ES-I3 (cell line): ENCODE results near the gene ABHD1.
A peak's percentile ranks its signal among the peaks of the same experiment; 100 is the strongest.
"Not testable (repeated sequence)": the region's sequence is repeated elsewhere in the genome, so short reads cannot be mapped to it uniquely, and the experiment has no call there.

ENCODE experiments used
- H3K36me3 ChIP-seq: 2 replicates; pipeline ENCODE4 v1.6.1; 2013; ENCODE audit warnings: mild to moderate bottlenecking, low read length, control low read depth, moderate library complexity; ENCODE audit not compliant: insufficient read depth
- H3K4me1 ChIP-seq: 2 replicates; pipeline ENCODE4 v1.6.1; 2013; ENCODE audit warnings: mild to moderate bottlenecking, control low read depth, low read length; ENCODE audit not compliant: insufficient read depth
- H3K9ac ChIP-seq: 2 replicates; pipeline ENCODE4 v1.6.1; 2013; ENCODE audit warnings: low read depth, mild to moderate bottlenecking, low read length, moderate library complexity
- H3K9me3 ChIP-seq: 2 replicates; pipeline ENCODE4 v1.6.1; 2013; ENCODE audit warnings: mild to moderate bottlenecking, low read length, moderate library complexity; ENCODE audit not compliant: control insufficient read depth, insufficient read depth

ABHD1 gene

DNA sequence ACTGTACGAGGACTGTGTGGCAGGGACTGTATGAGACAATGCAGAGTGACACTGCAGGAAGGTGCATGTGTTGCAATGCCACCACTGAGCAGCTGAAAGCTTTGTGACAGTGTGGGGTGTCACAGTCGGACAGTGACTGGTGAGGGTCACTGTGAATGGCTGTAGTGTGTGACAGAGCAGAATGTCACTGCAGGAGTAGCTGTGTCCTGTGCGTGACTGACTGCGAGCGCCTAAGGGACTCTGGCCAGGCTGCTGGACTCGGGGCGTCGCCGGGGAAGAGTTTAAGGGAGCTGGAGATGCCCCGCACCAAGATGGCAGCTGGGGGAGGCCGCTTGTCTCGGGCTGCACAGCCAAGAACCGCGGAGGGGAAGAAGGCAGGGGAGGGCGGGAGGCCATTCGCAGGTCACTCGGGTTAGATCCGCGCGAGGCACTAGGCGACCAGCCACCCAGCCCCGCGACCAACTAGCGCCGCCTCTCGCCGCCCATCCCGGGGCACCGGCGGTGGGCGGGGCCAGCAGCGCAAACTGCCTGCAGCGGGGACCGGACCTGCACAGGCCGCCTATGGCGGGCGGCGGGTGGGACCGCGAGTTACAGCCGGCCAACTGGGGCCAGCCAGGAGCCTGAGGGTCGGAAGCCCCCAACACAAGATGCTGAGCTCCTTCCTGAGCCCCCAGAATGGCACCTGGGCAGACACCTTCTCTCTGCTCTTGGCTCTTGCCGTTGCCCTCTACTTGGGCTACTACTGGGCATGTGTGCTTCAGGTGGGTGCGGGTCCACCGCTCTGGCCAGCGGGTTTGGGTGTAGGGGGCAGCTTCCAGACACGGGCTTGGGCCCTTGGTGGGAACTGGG lies at the start of gene ABHD1:
Gene ABHD1, plus strand, starts transcription at position 514 of the 849 bp plus-strand sequence. Its CDS starts 134 bp downstream, at position 648.
- H3K36me3 ChIP-seq = no peaks in the 10 kb centered on the region
- H3K9ac ChIP-seq = peak within 1 kb of the TSS; percentile 46
- H3K4me1 ChIP-seq = peaks cover 10% of the 10 kb centered on the region; the same call in 1 of the 2 replicates
- H3K9me3 ChIP-seq = no peaks in the 10 kb centered on the region

DNA sequence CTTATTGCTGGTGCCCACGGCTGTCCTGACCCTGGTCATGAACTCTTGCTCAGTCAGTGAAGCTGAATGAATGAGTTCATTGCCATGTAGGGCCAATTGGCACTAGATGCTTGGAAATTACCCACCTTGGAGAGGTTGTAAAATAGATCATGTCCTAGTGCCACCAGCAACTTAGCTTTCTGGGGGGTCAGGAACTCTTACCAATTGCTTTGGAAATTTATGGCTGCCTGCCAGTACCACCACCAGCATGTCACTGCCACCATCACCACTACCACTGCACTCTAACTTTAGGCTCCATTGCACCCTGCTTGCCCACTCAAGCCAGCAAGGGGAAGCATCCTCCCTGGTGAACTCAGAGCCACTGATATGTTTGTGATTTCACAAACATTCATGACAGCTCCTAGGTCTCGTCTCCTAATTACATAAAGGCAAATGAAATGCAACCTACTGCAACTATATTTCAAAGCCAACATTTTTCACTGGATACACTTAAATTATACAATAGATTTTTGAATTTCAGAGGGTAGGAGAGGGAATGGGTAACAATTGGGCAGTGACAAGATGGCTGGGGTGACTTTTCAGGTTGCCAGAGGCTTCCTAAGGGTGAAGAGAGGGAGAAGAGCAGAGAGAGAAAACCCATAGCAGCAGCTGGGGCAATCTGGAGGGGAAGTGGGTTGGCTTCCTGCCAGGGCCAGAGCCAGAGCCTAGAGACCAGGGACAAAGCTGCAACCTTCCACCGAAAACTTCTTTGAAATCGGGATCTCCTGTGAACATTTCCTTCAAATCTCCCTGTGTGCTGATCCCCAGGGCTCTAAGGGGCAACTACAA lies 48.7 kb upstream of the ABHD1 start:
- Histone ChIP-seq H3K36me3 (peaks cover 3% of the 10 kb centered on the region; the same call in 1 of the 2 replicates), H3K9ac (no peak overlapping the region), H3K4me1 (peaks cover 21% of the 10 kb centered on the region), H3K9me3 (no peaks in the 10 kb centered on the region)

DNA sequence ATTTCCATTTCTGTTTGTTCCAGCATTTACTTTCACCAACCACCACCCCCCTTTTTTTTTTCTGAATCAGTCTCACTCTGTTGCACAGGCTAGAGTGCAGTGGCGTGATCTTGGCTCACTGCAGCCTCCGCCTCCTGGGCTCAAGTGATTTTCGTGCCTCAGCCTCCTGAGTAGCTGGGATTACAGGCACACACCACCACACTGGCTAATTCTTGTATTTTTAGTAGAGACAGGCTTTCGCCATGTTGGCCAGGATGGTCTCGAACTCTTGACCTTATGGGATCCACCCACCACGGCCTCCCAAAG lies 48.1 kb upstream of the ABHD1 start:
- H3K4me1 ChIP-seq = peaks cover 18% of the 10 kb centered on the region
- H3K36me3 ChIP-seq, H3K9ac ChIP-seq, H3K9me3 ChIP-seq: not testable (repeated sequence)

DNA sequence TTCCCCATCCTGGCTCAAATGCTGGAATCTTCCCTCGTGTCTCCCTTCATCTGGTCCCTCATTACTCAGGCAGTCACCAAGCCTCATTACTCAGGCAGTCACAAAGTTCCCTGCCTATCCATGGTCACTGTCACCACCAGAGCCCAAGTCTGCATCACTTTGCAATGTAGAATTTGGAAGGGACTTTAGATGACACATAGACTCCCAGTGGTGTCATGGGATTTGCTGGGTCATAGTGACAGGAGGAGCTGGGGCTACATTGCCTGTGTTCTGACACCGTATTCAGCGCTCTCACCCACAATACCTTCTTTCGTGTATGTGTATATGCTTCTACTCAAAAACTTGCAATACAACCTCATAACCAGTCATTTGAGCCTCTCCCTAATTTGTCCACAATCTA lies 47.3 kb upstream of the ABHD1 start:
- Histone ChIP-seq H3K9ac (no peak overlapping the region), H3K4me1 (peaks cover 17% of the 10 kb centered on the region; the same call in 1 of the 2 replicates), H3K9me3 (no peaks in the 10 kb centered on the region), H3K36me3 (no peaks in the 10 kb centered on the region)

DNA sequence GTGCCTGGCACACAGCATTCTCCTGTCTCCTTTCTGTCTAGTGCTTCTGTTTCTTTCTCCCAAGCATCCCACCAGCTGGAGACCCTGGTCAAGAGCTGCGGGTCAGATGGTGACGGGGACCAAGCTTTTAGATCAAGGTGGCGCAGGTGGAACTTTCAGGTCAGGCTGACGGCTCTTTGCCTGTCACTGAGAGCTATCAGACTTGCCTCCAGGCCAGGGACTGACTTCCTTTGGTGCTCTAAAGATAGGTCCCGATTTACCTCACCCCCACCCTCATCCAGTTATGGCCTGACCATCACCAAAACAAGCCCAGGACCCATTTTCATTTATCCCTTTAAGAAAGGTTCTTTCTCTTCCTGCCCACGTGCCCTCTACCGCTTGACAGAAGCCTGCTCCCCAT lies 46.4 kb upstream of the ABHD1 start:
- H3K9me3 ChIP-seq = no peaks in the 10 kb centered on the region
- H3K9ac ChIP-seq = no peak overlapping the region
- peaks cover 21% of the 10 kb centered on the region; the same call in 1 of the 2 replicates for H3K4me1 ChIP-seq
- no peaks in the 10 kb centered on the region for H3K36me3 ChIP-seq

DNA sequence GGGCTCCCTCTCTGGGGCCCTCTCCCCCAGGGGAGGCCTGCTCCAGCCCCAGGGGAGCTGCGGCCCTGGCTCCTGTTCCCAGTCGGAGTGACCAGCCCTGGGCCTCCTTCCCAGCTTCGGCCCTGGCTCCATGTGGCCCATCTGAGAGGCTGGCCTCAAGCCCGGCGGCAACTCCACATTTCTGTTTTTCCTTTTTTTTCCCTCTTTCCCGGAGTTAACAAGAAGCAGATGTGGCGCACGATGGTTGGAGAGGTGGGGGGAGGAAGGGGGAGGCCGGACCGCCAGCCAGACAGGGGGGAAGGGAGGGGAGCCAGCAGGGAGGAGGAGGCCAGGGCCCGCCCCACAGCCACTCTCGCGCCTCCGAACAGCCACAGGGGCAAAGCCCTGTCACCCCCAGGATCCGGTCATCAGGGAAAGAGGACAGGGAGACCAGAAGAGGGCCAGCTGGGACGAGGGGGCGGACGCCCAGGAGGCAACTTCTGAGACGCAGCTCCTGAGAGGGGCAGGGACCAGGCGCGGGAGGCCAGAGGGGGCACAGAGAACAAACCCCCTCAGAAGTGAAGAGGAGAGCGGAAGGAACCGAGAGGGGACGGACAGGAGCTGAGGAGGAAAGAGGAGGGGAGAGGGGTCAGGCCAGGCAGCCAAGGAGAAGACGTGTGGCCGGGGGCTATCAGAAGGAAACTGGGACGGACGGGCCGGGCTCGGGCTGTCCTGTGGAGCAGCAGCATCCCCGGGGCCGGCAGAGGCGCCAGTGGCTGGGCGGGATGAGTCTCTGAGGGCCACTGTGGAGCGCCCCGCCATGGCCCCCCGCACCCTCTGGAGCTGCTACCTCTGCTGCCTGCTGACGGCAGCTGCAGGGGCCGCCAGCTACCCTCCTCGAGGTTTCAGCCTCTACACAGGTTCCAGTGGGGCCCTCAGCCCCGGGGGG lies 45.1 kb upstream of the ABHD1 start, which contains the start of gene EMILIN1:
Gene EMILIN1, plus strand, starts transcription at position 349 of the 928 bp plus-strand sequence. Its CDS starts 451 bp downstream, at position 800.
- no peaks in the 10 kb centered on the region for H3K9me3 ChIP-seq
- H3K36me3 ChIP-seq = no peaks in the 10 kb centered on the region
- peak within 1 kb of the TSS; percentile 46; the same call in 1 of the 2 replicates for H3K9ac ChIP-seq
- peaks cover 18% of the 10 kb centered on the region; the same call in 1 of the 2 replicates for H3K4me1 ChIP-seq

DNA sequence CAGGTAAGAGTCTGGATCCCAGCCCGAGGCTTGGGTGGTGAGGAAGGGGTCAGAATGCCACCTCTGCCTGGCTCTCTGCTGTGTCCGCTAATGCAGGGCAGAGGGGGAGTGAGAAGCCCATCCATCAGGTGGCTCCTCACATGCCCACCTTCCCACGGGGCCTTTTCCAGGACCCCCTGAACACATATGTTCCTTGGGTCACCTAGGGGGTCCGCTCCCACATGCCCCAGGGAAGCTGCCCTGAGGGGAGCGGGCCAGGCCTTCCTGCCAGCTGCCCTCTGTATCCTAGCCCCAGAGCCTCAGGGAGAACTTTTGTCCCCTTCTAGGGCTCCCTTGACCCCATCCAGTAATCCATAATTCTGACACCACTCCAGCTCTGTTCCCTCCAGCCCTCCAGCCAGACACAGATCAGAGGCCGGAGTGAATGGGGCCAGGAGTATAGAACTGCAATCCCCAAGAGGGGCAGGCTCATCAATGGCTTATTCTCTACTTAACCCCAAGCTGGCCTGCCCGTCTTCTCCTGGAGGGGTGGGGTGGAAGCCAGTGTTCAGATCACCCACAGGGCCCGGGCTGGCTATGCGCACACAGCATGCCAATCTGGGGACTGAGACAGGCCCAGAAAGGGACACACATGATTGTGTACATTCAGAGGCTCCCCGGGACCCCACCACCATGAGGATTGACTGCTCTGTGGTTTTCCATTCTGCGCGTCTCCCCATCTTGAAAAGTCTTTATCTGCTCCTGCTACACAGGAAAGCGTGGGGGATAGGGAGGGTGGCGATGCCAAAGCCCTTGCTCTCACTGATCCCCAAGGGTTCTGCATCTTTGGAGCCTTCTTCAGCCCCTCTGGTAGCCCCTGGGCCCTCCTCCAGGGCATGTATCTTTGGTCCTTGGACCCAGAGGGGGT lies 44.1 kb upstream of the ABHD1 start:
- Histone ChIP-seq H3K9me3 (no peaks in the 10 kb centered on the region), H3K36me3 (no peaks in the 10 kb centered on the region), H3K9ac (peak overlapping the region; percentile 46; the same call in 1 of the 2 replicates), H3K4me1 (peaks cover 18% of the 10 kb centered on the region; the same call in 1 of the 2 replicates)

DNA sequence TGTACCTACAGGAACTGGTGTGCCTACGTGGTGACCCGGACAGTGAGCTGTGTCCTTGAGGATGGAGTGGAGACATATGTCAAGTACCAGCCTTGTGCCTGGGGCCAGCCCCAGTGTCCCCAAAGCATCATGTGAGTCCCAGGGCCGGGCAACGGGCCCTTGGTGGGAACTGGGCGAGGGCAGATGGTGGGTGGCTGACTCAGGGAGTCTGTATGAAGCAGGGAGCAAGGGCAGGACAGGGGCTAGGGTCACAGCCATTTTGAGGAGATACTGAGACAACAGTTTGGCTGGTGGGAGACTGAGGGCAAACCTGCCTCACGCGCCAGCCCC lies 43.5 kb upstream of the ABHD1 start:
- peaks cover 18% of the 10 kb centered on the region; the same call in 1 of the 2 replicates for H3K4me1 ChIP-seq
- no peaks in the 10 kb centered on the region for H3K36me3 ChIP-seq
- H3K9me3 ChIP-seq = no peaks in the 10 kb centered on the region
- no peak overlapping the region for H3K9ac ChIP-seq

DNA sequence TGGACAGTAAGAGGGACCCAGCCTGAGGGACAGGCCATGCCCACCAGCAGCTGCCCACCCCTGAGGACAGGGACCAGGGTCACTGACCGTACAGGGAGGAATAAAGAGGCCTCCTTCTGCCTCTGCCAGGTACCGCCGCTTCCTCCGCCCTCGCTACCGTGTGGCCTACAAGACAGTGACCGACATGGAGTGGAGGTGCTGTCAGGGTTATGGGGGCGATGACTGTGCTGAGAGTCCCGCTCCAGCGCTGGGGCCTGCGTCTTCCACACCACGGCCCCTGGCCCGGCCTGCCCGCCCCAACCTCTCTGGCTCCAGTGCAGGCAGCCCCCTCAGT lies 43.0 kb upstream of the ABHD1 start:
- Histone ChIP-seq H3K9me3 (no peaks in the 10 kb centered on the region), H3K9ac (no peak overlapping the region), H3K36me3 (no peaks in the 10 kb centered on the region), H3K4me1 (peaks cover 18% of the 10 kb centered on the region; the same call in 1 of the 2 replicates)

DNA sequence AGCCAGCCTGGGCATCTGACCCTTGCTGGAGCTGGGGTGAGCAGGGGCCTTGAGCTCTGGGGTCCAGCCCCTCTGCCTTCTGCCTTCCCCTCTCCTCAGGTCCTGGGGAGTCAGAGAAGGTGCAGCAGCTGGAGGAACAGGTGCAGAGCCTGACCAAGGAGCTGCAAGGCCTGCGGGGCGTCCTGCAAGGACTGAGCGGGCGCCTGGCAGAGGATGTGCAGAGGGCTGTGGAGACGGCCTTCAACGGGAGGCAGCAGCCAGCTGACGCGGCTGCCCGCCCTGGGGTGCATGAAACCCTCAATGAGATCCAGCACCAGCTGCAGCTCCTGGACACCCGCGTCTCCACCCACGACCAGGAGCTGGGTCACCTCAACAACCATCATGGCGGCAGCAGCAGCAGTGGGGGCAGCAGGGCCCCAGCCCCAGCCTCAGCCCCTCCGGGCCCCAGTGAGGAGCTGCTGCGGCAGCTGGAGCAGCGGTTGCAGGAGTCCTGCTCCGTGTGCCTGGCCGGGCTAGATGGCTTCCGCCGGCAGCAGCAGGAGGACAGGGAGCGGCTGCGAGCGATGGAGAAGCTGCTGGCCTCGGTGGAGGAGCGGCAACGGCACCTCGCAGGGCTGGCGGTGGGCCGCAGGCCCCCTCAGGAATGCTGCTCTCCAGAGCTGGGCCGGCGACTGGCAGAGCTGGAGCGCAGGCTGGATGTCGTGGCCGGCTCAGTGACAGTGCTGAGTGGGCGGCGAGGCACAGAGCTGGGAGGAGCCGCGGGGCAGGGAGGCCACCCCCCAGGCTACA lies 41.4 kb upstream of the ABHD1 start:
- Histone ChIP-seq H3K4me1 (peaks cover 9% of the 10 kb centered on the region; the same call in 1 of the 2 replicates), H3K36me3 (no peaks in the 10 kb centered on the region), H3K9me3 (no peaks in the 10 kb centered on the region), H3K9ac (no peak overlapping the region)

DNA sequence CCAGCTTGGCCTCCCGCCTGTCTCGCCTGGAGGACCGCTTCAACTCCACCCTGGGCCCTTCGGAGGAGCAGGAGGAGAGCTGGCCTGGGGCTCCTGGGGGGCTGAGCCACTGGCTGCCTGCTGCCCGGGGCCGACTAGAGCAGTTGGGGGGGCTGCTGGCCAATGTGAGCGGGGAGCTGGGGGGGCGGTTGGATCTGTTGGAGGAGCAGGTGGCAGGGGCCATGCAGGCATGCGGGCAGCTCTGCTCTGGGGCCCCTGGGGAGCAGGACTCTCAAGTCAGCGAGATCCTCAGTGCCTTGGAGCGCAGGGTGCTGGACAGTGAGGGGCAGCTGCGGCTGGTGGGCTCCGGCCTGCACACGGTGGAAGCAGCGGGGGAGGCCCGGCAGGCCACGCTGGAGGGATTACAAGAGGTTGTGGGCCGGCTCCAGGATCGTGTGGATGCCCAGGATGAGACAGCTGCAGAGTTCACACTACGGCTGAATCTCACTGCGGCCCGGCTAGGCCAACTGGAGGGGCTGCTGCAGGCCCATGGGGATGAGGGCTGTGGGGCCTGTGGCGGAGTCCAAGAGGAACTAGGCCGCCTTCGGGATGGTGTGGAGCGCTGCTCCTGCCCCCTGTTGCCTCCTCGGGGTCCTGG lies 40.7 kb upstream of the ABHD1 start:
- Histone ChIP-seq H3K9ac (no peak overlapping the region), H3K4me1 (peaks cover 5% of the 10 kb centered on the region; the same call in 1 of the 2 replicates)

More for the DNA sequence above, 40.7 kb upstream of the ABHD1 start:
- no peaks in the 10 kb centered on the region for H3K9me3 ChIP-seq
- H3K36me3 ChIP-seq = no peaks in the 10 kb centered on the region
